Activated CD4-positive, alpha-beta T cell treated with anti-CD3 and anti-CD28 coated beads for 48 hours (primary cell): ENCODE data around the gene KRTAP10-2.
"Not testable (repeated sequence)": the region's sequence is repeated elsewhere in the genome, so short reads cannot be mapped to it uniquely, and the experiment has no call there.

Experiments
- DNase-seq: peaks from one replicate; pipeline ENCODE4 v3.0.0-alpha.2; 2020

KRTAP10-2 gene

GRCh38 chr21:44511938-44512275, 39.4 kb downstream of the KRTAP10-2 start:
- no peak for DNase-seq

GRCh38 chr21:44511219-44511937, 39.9 kb downstream of the KRTAP10-2 start:
- no peak for DNase-seq

DNA sequence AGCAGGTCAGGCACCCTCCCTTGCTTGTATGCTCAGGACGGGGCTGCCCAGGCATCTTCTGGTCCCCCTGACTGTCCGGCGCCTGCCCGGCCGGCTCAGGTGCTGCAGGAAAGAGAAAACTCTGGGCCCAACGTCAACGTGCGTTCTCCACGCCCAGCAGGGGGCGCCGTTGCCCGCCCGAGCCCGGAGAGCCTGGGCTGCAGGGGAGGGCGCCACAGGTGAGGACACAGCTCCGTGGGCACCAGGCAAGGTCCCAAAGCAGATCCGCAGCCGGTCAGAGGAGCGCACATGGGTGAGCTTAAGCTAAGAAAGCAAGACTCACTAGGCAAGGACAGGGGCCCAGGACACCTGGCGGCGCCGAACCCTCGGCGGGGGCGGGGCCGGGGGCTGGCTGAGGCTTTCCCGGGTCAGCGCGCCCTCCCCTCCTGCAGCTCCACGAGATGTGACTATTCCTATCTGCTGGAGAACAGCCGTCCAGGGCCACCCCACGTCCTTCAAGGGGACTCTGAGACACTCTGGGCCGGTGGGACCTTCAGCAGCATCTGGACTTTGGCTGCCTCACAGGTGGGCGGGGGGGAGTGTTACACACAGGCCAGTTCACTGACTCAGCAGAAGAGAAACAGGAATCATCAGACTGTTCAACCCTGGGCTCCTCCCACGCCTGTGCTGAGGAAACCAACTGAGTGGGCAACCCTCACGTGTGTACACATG, 40.6 kb downstream of the KRTAP10-2 start:
- DNase-seq, result peak; percentile 83

GRCh38 chr21:44510109-44510507, 41.2 kb downstream of the KRTAP10-2 start:
- DNase-seq, result no peak

DNA sequence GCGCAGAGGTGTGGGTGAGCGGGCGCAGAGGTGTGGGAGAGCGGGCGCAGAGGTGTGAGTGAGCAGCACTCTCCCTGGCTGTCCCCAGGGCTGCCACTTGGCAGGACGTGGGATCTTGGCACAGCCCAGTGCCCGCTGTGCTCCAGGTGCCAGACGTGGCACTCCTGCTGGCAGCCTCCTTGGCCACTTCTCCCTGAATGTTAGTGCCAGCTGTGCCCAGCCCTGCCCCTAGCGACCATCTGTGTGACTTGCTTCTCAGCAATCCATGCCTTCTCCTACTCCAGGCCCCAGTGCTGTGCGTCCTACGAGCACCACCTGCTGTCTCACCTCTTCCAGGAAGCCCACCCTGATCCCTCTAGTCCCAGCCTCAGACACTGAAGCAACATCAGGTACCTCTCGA, 41.8 kb downstream of the KRTAP10-2 start:
- DNase-seq, result no peak

DNA sequence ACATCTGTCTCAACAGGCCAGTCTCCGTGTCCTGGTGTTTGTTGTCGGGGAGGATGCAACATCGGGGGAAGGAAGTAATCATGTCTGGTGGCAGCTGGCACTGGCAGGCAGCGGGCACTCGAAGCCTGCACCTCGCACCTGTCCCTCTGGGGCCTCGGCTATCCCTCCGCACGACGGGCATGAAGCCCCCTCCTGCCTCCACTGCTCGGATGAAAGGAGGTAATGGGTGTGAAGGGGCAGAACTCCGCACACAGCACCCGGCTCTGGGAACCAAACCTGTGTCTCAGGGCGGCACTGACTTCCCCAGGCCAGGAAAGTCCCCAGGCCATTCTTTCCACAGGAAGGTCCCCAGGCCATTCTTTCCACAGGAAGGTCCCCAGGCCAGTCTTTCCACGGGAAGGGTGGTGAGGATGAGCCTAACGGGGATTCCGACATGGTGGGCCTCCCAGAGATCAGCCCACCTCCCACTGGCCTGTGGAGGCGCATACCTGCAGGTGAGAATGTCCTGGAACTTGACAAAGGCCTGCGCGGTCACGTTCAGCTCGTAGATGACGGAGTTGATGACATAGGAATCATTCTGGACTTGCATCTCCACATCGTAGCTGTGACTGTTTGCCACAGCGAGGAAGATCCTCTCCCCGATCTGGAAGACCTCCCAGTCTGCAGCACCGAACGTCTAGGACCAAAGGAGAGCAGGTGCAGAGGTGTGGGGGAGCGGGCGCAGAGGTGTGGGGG, 42.4 kb downstream of the KRTAP10-2 start:
- no peak for DNase-seq

DNA sequence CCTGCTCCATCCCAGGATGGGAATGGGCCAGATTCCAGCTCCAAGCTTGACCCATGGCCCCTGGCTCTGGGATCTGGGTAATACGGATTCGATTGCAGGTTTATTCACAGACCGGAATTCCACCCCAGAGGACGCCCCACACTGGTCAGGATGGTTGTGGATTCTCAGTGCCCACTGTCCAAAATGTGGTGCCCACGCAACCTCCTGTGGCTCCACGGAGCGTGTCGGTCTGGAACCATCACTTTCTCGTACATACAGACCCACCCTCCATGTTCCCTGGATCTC, 42.9 kb downstream of the KRTAP10-2 start:
- DNase-seq, result no peak

DNA sequence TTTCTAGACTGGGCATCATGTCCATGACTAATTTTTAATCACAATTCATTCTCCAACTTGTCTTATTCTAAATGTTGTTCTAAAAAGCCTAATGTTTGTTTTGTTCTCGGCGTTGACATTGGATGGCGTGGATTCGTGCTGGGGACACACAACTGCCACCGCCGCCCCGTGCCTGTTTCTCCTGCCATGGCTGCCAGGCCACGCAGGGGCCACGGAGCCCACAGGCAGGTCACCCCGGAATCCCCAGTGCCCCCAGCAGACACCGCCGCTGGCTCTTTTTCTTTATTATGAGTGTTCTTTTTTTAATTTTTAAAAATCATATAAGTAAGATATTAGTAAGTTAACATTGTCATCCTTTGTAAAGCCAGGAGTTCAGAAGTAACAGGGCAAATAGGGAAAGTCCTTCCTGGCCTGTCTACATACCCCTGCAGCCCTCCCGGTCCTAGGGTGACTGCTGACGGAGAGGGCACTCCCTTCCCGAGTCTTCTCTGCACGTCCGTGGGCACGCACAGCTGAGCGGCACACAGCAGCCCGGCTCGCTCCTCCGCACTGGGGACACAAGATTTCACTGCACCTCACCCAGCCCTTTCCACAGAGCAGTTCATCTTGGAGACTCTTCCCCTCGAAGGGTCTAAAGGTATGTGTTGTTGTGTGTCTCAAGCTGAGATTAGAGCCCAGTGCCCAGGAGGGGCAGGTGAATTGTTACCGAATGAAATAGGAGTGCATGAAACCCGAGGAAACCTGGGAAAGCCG, 43.5 kb downstream of the KRTAP10-2 start:
- DNase-seq, result no peak

DNA sequence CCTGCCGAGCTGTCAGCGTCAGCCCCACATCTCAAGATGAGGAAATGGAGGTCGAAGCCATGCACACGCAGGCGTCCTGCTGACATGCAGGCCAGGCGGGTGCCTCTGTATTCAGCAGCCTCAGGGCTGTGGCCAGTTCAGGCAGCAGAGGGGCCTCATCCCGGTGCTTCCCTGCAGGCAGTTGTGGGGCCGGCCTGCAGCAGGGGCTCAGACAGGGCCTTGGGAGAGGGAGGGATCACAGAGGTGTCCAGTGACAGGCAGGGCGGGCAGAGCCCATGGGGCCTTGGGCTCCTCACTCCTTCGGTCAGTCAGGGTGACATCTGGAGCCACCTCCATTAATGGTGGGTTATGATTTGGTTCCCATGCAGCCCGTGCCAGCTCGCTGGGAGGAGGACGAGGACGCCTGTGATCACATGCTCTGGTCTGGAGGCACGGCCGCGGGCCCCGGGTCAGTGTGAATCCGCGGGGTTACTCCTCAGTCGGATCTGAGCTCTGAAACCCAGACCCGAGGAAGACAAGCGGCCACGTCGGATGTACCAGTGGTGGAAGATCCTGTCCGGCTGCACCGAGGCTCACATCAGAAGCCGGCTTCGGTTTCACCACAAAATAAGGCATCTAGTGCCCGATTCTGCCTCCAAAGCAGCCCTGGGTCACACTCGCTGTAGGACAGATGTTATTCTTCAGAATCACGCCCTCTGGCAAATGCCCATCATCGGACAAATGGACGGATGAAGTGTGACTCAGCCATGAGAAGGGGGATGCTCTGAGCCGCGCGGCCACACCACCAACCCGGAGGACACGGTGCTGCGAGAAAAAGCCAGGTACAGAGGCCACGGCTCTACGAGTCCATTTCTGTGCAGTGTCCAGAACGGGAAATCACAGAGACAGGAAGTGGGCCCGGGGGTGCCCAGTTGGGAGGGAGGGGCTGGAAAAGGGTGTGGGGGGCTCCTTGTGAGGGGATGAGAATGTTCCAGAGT, 44.7 kb downstream of the KRTAP10-2 start:
- DNase-seq, result no peak

DNA sequence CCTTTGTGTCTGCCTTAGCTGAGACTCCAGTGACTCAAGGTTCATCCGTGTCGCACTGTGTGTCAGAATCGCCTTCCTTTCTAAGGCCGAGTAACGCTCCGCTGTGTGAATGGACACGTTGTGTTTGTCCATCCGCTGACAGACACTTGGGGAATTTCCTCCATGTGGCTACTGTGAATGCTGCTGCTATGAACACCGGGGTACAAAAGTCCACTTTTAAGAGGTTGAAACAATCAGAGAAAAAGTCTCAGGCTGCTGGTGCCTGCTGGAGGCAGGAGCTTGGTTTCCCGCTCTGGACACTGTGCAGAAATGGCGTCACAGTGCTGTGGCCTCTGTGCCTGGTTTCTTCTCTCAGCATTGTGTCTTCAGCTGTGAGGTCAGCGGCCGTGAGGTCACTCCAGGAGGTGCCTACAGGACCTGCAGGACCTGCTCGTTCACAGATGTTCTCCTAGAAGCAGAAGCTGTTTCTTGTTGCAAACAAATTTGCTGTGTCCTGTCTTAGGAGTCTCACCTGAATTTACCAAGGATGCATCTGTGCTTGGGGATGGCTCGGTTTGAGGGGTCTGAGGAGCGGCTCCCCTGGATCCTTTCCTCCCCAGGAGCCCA, 45.5 kb downstream of the KRTAP10-2 start:
- no peak for DNase-seq

GRCh38 chr21:44503901-44504399, 47.4 kb downstream of the KRTAP10-2 start:
- DNase-seq, result no peak

DNA sequence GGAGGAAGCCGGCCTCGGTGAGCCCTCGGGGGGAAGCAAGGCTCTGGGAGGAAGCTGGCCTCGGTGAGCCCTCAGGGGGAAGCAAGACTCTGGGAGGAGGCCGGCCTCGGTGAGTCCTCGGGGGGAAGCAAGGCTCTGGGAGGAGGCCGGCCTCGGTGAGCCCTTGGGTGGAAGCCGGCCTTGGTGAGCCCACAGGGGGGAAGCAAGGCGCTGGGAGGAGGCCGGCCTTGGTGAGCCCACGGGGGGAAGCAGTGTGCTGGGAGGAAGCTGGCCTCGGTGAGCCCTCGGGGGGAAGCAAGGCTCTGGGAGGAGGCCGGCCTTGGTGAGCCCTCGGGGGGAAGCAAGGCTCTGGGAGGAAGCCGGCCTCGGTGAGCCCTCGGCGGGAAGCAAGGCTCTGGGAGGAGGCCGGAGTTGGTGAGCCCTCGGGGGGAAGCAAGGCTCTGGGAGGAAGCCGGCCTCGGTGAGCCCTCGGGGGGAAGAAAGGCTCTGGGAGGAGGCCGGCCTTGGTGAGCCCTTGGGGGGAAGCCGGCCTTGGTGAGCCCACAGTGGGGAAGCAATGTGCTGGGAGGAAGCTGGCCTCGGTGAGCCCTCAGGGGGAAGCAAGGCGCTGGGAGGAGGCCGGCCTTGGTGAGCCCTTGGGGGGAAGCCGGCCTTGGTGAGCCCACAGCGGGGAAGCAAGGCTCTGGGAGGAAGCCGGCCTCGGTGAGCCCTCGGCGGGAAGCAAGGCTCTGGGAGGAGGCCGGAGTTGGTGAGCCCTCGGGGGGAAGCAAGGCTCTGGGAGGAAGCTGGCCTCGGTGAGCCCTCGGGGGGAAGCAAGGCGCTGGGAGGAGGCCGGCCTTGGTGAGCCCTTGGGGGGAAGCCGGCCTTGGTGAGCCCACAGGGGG, 48.1 kb downstream of the KRTAP10-2 start:
- not testable (repeated sequence) for DNase-seq

DNA sequence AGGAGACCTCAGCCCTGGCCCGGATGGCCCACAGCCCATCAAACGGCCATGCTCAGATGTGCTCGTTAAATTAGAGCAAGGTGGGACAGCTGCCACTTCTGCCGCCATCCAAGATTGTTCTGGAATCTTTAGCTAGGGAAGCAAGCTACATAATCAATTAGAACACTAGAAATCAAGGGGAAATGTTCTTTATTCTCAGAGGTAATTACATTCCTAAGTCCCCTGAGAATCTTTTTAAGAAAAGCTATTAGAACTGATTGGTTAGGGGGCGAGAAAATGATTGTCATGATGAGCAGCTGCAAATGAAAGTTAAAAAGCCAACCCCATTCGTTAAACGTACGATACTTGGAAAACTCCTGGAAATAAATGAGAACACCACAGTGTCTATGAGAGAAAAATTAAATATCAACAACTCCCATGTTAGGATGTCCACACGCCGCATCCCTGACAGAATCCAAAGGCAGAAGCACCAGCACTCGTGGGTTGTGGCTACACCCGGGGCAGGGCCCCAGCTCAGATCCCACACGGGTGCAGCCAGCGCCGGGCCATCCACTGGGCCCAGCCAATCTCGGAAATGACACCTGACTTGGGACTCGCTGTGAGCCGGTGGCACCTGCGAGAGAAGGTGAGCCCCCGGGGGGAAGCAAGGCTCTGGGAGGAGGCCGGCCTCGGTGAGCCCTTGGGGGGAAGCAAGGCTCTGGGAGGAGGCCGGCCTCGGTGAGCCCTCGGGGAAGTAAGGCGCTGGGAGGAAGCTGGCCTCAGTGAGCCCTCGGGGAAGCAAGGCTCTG, 48.9 kb downstream of the KRTAP10-2 start:
- no peak for DNase-seq
